T-cell (primary cell): ENCODE data around the gene TMEM178A. TPM values are rescaled to one million over a fixed set of nuclear protein-coding genes. Genes with fewer than 3 reads are reported as not detected.
A peak's percentile ranks its signal among the peaks of the same experiment; 100 is the strongest.

Experiments used
- ATAC-seq, 4 experiments: fragments of 200-7000 bp in 3 of 4; fragments of 150-1000 bp in 1 of 4; cut with Tn5 transposase; replicated peaks in 1 of 4; 1 replicate in 3 of 4; 2 replicates in 1 of 4; pipeline ENCODE4 v1.10.0; 2021; ENCODE audit warnings: moderate library complexity in 3 of 4, mild to moderate bottlenecking in 2 of 4, moderate number of reproducible peaks in 1 of 4
- CTCF ChIA-PET, 2 donors: fragments of 300-600 bp; sonication (Branson Sonifier 250); formaldehyde crosslinking; loops; one replicate each; lab custom pipeline; 2022; ENCODE audit warnings: antibody characterized with exemption in 2 of 2; lab: Charles Lee
- POLR2A ChIA-PET, 2 donors: fragments of 300-600 bp; sonication (Branson Sonifier 250); formaldehyde crosslinking; loops; one replicate each; lab custom pipeline; 2022; ENCODE audit warnings: antibody characterized with exemption in 2 of 2; lab: Charles Lee
- DNase-seq, 35 experiments: peaks; one replicate each; pipeline versions ENCODE4 v3.0.0 to v3.0.0-alpha.2; 2013 to 2023
- H3K27ac ChIP-seq: one replicate; pipeline ENCODE4 v1.5.1; 2013; ENCODE audit warnings: low read length
- H3K27me3 ChIP-seq, 2 experiments: replicated peaks in 1 of 2; 1 replicate in 1 of 2; 2 replicates in 1 of 2; pipeline versions ENCODE4 v1.6.1 to v1.7.0; 2013; ENCODE audit warnings: low read length in 1 of 2, mixed read lengths in 1 of 2; ENCODE audit not compliant: control insufficient read depth in 2 of 2, insufficient read depth in 2 of 2; ENCODE audit errors: extremely low read depth in 1 of 2
- H3K36me3 ChIP-seq, 2 donors: 1 replicate in 1 of 2; 2 replicates in 1 of 2; pipeline versions ENCODE4 v1.6.1 to v1.7.0; 2013; ENCODE audit warnings: low read length in 1 of 2; ENCODE audit not compliant: control insufficient read depth in 2 of 2, insufficient read depth in 1 of 2; ENCODE audit errors: extremely low read depth in 1 of 2
- H3K4me1 ChIP-seq, 2 experiments: 1 replicate in 1 of 2; 2 replicates in 1 of 2; pipeline versions ENCODE4 v1.6.1 to v1.7.0; 2013; ENCODE audit warnings: low read length in 2 of 2, mixed read lengths in 1 of 2; ENCODE audit not compliant: insufficient read depth in 2 of 2, control insufficient read depth in 1 of 2; ENCODE audit errors: extremely low read depth in 1 of 2
- H3K4me3 ChIP-seq, 2 donors: 1 replicate in 1 of 2; 2 replicates in 1 of 2; pipeline versions ENCODE4 v1.5.1 to v1.7.0; 2013; ENCODE audit warnings: mild to moderate bottlenecking in 2 of 2, low read length in 1 of 2, moderate library complexity in 1 of 2; ENCODE audit not compliant: control insufficient read depth in 1 of 2; ENCODE audit errors: extremely low read depth in 1 of 2
- H3K9me3 ChIP-seq: 2 replicates; pipeline ENCODE4 v1.7.0; 2013
- H3K27ac Mint-ChIP-seq, 2 donors: one replicate each; pipeline ENCODE4 v1.8.0; 2020 to 2021; ENCODE audit warnings: mild to moderate bottlenecking in 2 of 2, mixed read lengths in 2 of 2
- H3K27me3 Mint-ChIP-seq, 2 donors: one replicate each; pipeline ENCODE4 v1.8.0; 2021 to 2022; ENCODE audit warnings: mixed read lengths in 2 of 2
- H3K36me3 Mint-ChIP-seq: one replicate; pipeline ENCODE4 v1.8.0; 2021; ENCODE audit warnings: mixed read lengths
- H3K4me1 Mint-ChIP-seq, 3 donors: one replicate each; pipeline ENCODE4 v1.8.0; 2020 to 2022; ENCODE audit warnings: mixed read lengths in 3 of 3, mild to moderate bottlenecking in 1 of 3
- H3K4me3 Mint-ChIP-seq, 3 donors: one replicate each; pipeline ENCODE4 v1.8.0; 2020 to 2022; ENCODE audit warnings: mild to moderate bottlenecking in 3 of 3, mixed read lengths in 3 of 3, moderate library complexity in 3 of 3
- H3K9me3 Mint-ChIP-seq, 3 donors: one replicate each; pipeline ENCODE4 v1.8.0; 2020 to 2022; ENCODE audit warnings: mixed read lengths in 3 of 3
- WGBS: methylation state at CpG from one replicate; pipeline ENCODE4 v1.1.5; 2013; ENCODE audit warnings: missing lambda C conversion rate; ENCODE audit not compliant: insufficient coverage; 5-methylcytosine and 5-hydroxymethylcytosine counted together
- total RNA-seq, 35 experiments: library from RNA in 6 of 35; stranded (reverse) in 6 of 35; fragments of 120-200 nt in 1 of 35; gene quantifications; one replicate each; pipeline versions ENCODE4 v1.2.1 to v1.2.4 and lab custom pipeline; 2013 to 2026

The TMEM178A gene
- total RNA-seq, 5 donors from 2014 or later (not counting 1 experiment from before 2014, with no cell fraction given), result 0.32 to 0.47 (median 0.45) TPM; not detected in 2

DNA sequence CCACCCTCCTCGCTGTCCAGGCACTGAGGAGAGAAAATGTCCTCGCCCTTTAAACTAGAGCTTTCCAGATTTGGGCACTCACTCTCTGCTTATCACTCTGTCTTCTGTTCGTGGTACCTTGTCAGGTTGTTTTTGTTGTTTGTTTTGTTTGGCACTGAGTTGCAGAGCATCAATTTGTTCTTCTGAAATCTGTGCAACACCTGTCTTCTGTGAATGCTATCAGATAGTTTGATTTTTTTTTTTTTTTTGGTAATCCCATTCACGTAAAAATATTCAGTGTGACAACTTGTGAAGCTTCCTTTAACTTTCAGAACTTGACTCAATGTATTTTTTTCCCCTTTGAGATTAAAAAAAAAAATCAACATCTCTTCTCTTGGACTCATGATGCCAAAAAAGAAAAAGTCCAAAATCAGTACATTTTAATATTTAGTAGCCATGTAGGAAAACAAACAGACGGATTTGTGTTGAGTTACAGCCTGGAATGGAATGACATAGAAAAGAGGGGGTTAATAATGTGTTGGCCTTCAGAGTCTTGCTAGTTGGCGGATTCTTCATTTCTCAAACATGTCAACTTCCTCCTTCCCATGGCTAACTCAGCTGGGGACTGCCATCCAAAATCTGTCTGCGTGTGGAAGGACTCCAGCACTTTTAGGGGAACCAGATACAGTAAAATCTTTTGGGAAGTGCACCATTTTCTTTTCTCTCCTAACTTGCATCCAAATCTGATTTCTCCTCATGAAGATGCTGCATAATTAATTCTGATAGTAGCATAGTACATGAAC lies 1.6 kb downstream of the TMEM178A start:
- Mint-ChIP-seq H3K4me1 (peaks cover 11 to 21% (median 13%) of the 10 kb centered on the region in 3 donors), H3K27me3 (peaks cover 66% of the 10 kb centered on the region in 2 donors), H3K27ac (no peak overlapping the region), H3K4me3 (peak overlapping the region in 2 of 3 donors; percentile 1 to 62), H3K9me3 (no peaks in the 10 kb centered on the region), H3K36me3 (no peaks in the 10 kb centered on the region)
- ChIA-PET POLR2A (interaction anchor here in 1 of 2 donors (0.6 kb wide), 1 partner anchor 65 kb away, joined by 4 read pairs; no protein-coding TSS in a partner anchor), CTCF (interaction anchor here in 1 of 2 donors (0.6 kb wide), 1 partner anchor 300 kb away, joined by 3 read pairs; no protein-coding TSS in a partner anchor)
- ATAC-seq (no peak), DNase-seq (no peak)
- H3K4me1 ChIP-seq, result peaks cover 0 to 4% of the 10 kb centered on the region in 2 experiments
- H3K27me3 ChIP-seq, result peaks cover 15 to 25% of the 10 kb centered on the region in 2 experiments
- H3K27ac ChIP-seq, result no peak overlapping the region
- no peak overlapping the region for H3K4me3 ChIP-seq
- H3K36me3 ChIP-seq, result no peaks in the 10 kb centered on the region
- WGBS, result 20% methylated on average over 1 of the region's 7 CpGs
- no peaks in the 10 kb centered on the region for H3K9me3 ChIP-seq

DNA sequence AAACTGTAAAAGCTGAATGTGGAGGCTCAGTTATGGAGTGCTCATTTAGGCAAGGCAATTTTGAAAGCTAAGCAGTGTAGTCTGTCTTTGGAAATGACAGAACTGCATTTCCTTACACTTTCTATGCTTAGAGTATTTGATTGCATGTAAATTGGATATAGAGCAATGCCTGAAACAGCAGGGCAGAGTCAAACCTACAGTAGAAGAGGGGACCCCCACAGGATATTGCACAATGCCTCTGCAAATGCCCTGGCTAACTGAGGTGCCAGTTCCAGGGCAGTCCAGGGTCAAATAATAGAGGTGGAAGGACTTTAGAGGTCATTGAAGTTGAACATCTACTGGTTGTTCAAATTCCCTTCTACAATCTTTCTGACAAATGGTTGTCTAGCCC lies 2.2 kb downstream of the TMEM178A start:
- H3K4me3 Mint-ChIP-seq, result no peak overlapping the region

DNA sequence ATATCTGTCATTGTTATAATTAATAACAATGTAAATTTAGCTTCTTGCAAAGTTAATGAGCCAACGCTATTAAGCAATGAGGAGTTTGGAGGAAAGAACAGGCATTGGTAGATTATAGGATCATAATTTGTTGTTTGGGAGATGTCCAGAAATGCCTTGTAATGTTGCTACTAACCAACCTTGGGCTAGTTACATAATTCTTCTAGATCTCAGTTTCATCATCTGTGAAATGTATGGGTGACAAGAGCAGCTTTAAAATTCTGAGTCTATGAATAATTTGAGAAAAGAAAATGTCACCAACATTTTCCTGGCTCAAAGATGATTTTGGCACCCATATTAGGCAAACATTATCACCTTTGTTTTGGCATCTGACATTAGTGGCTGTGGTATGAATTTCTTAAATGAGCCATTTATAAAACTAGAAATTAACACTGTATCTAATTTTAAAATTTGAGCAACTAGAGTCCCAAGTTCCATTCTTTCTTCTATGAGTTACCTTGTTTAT lies 2.9 kb downstream of the TMEM178A start:
- ATAC-seq (no peak), DNase-seq (no peak)
- peaks cover 56 to 59% of the 10 kb centered on the region in 2 donors for H3K27me3 Mint-ChIP-seq
- Histone ChIP-seq H3K36me3 (no peaks in the 10 kb centered on the region), H3K27me3 (peaks cover 14 to 25% of the 10 kb centered on the region in 2 experiments), H3K27ac (no peak overlapping the region), H3K4me3 (no peak overlapping the region), H3K9me3 (no peaks in the 10 kb centered on the region), H3K4me1 (peaks cover 0 to 4% of the 10 kb centered on the region in 2 experiments)
- peaks cover 11 to 21% (median 13%) of the 10 kb centered on the region in 3 donors for H3K4me1 Mint-ChIP-seq
- CTCF ChIA-PET, result no interaction called here
- POLR2A ChIA-PET, result no interaction called here
- no peaks in the 10 kb centered on the region for H3K36me3 Mint-ChIP-seq
- WGBS, result no CpG with 5 or more reads among the region's 1 CpG
- H3K9me3 Mint-ChIP-seq, result no peaks in the 10 kb centered on the region
- H3K27ac Mint-ChIP-seq, result no peak overlapping the region
- no peak overlapping the region for H3K4me3 Mint-ChIP-seq

More for the DNA sequence above, 2.2 kb downstream of the TMEM178A start:
- no peak for DNase-seq
- no peak for ATAC-seq
- H3K4me1 ChIP-seq, result peaks cover 0 to 4% of the 10 kb centered on the region in 2 experiments
- H3K27ac ChIP-seq, result no peak overlapping the region
- H3K36me3 ChIP-seq, result no peaks in the 10 kb centered on the region
- CTCF ChIA-PET, result no interaction called here
- no peak overlapping the region for H3K4me3 ChIP-seq
- Mint-ChIP-seq H3K9me3 (no peaks in the 10 kb centered on the region), H3K4me1 (peaks cover 11 to 21% (median 13%) of the 10 kb centered on the region in 3 donors), H3K36me3 (no peaks in the 10 kb centered on the region), H3K27me3 (peaks cover 61 to 66% of the 10 kb centered on the region in 2 donors), H3K27ac (no peak overlapping the region)
- no peaks in the 10 kb centered on the region for H3K9me3 ChIP-seq
- peaks cover 15 to 25% of the 10 kb centered on the region in 2 experiments for H3K27me3 ChIP-seq
- POLR2A ChIA-PET, result no interaction called here

DNA sequence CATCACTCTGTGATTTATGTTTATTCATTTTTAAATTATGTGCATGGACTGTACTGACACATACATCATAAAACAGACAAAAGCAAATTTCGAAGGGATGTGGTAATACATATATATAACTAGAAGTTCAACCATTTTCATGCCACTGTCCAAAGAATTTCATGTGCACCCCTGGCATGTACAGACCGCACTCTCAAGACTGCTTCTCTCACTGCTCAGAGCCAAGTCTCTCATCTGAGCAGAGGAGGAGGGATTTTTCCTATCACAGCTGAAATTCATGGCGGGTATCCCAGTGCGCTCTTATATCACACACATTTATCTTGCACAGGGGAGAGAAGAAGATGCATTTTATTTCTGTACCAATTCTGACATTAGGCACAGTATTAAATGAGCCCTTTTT lies 5.9 kb downstream of the TMEM178A start:
- H3K36me3 ChIP-seq, result no peaks in the 10 kb centered on the region
- H3K27ac Mint-ChIP-seq, result no peak overlapping the region
- ChIA-PET POLR2A (no interaction called here), CTCF (interaction anchor here in 1 of 2 donors (0.6 kb wide), 1 partner anchor 31 kb away, joined by 3 read pairs; no protein-coding TSS in a partner anchor)
- H3K36me3 Mint-ChIP-seq, result no peaks in the 10 kb centered on the region
- H3K27me3 Mint-ChIP-seq, result peaks cover 42 to 43% of the 10 kb centered on the region in 2 donors
- WGBS, result no CpG with 5 or more reads among the region's 4 CpGs
- H3K4me3 ChIP-seq, result no peak overlapping the region
- H3K4me1 Mint-ChIP-seq, result peaks cover 6 to 10% (median 7%) of the 10 kb centered on the region in 3 donors
- H3K9me3 Mint-ChIP-seq, result no peaks in the 10 kb centered on the region
- ATAC-seq (no peak), DNase-seq (no peak)
- H3K27me3 ChIP-seq, result peaks cover 9 to 14% of the 10 kb centered on the region in 2 experiments
- H3K4me3 Mint-ChIP-seq, result no peak overlapping the region
- no peaks in the 10 kb centered on the region for H3K9me3 ChIP-seq
- no peak overlapping the region for H3K27ac ChIP-seq
- peaks cover 0 to under 1% of the 10 kb centered on the region in 2 experiments for H3K4me1 ChIP-seq

DNA sequence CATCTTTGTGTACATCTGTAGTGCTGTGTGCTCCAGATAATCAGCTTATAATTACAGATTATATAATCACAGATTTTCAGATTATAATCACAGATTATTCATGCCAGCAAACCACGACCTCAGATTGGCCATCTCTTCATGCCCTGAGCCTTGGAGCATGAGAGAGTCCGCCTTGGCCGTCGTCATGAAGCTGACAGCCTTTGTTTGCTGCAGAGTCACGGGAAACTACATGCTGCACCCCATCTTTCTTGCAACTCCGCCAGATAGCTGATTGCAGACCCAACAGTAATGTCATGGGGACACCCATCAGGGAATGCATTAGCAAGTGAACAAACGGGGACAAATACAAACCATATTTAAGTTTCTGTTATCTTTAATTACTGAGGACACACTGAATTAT lies 7.3 kb downstream of the TMEM178A start:
- peaks cover under 1 to 7% of the 10 kb centered on the region in 2 experiments for H3K27me3 ChIP-seq
- H3K9me3 ChIP-seq, result no peaks in the 10 kb centered on the region
- no peaks in the 10 kb centered on the region for H3K36me3 ChIP-seq
- H3K27me3 Mint-ChIP-seq, result peaks cover 37% of the 10 kb centered on the region in 2 donors
- no peaks in the 10 kb centered on the region for H3K36me3 Mint-ChIP-seq
- H3K27ac Mint-ChIP-seq, result no peak overlapping the region
- peaks cover 0 to 3% (median under 1%) of the 10 kb centered on the region in 3 donors for H3K9me3 Mint-ChIP-seq
- POLR2A ChIA-PET, result no interaction called here
- no peak overlapping the region for H3K4me3 ChIP-seq
- H3K4me1 Mint-ChIP-seq, result no peaks in the 10 kb centered on the region
- CTCF ChIA-PET, result no interaction called here
- ATAC-seq (no peak), DNase-seq (no peak)
- H3K4me1 ChIP-seq, result no peaks in the 10 kb centered on the region
- 68% methylated on average over 6 of the region's 7 CpGs for WGBS
- no peak overlapping the region for H3K4me3 Mint-ChIP-seq
- H3K27ac ChIP-seq, result no peak overlapping the region

DNA sequence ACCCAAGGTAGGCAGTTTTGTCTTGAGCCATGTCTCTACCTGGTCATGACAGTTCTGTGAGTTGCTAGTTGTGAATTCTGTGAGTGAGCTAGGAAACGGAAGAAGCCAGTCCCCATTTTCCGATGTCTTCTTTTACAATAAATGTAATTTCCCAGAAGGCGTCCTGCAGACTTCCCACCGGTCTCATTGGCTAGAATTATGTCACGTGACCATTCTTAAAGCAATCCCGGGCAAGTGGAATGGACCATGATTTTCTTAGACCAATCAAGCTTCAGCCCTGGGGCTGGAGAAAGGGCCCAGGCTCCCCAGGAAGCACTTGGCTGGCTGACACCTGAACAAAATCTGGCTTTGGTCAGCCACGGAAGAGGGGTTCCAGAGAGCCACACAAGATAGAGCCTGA lies 10.6 kb downstream of the TMEM178A start:
- H3K9me3 Mint-ChIP-seq, result peaks cover 0 to 4% (median 3%) of the 10 kb centered on the region in 3 donors
- H3K4me1 Mint-ChIP-seq, result no peaks in the 10 kb centered on the region
- 96% methylated on average over 5 of the region's 7 CpGs for WGBS
- H3K4me3 Mint-ChIP-seq, result no peak overlapping the region
- Histone ChIP-seq H3K36me3 (no peaks in the 10 kb centered on the region), H3K9me3 (no peaks in the 10 kb centered on the region), H3K27me3 (peaks cover 0 to 2% of the 10 kb centered on the region in 2 experiments), H3K4me3 (no peak overlapping the region), H3K27ac (no peak overlapping the region), H3K4me1 (no peaks in the 10 kb centered on the region)
- no peaks in the 10 kb centered on the region for H3K36me3 Mint-ChIP-seq
- ATAC-seq (no peak), DNase-seq (no peak)
- CTCF ChIA-PET, result no interaction called here
- H3K27me3 Mint-ChIP-seq, result peaks cover 20 to 26% of the 10 kb centered on the region in 2 donors
- no peak overlapping the region for H3K27ac Mint-ChIP-seq
- POLR2A ChIA-PET, result no interaction called here
